Measurements from ENCODE around the gene SF3A2. TPM values are rescaled to one million over a fixed set of nuclear protein-coding genes. Genes with fewer than 3 reads are reported as not detected.

Gene SF3A2
- total and polyA plus RNA-seq, 2 experiments from 2014 or later, result 21.2 to 75.3 TPM

DNA sequence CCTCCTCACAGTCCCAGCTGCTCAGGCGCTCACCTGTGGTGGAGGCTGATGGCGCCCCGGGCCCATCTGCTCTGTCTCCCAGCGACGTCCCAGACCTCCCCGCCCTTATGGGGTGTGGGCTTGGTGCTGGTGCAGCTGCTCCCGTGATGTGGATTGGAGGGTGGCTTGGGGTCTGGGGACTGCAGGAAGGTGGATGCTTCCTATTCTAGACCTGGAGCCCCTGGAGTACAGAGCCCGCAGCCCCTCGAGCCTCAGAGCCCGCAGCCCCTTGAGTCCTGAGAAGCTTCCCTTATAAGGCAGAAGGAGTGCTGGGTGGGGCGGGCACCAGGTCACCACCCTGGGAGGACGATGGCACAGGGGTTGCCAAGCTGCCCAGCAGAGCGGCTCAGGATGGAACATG lies 41.3 kb upstream of the SF3A2 start:
- WGBS (ENCODE audit: low lambda C conversion rate, missing lambda C conversion rate), result 94% methylated on average over 12 of the region's 13 CpGs
- H3K79me2 ChIP-seq, result peaks cover 26% of the 10 kb centered on the region
- H3K4me1 ChIP-seq (ENCODE audit: insufficient read depth), result no peaks in the 10 kb centered on the region
- DNase-seq (ENCODE audit: low spot score), result no peak
- H2AFZ ChIP-seq, result no peak overlapping the region
- no peaks in the 10 kb centered on the region for H3K27me3 ChIP-seq
- TF ChIP-seq EZH2 (IDR thresholded peaks at IDR 0.05; ENCODE audit: borderline replicate concordance) (no peak), EZH2phosphoT487 (IDR thresholded peaks at IDR 0.05; ENCODE audit: low read depth, severe bottlenecking, unreplicated experiment) (no peak)
- TF ChIP-seq, protein P1, sequence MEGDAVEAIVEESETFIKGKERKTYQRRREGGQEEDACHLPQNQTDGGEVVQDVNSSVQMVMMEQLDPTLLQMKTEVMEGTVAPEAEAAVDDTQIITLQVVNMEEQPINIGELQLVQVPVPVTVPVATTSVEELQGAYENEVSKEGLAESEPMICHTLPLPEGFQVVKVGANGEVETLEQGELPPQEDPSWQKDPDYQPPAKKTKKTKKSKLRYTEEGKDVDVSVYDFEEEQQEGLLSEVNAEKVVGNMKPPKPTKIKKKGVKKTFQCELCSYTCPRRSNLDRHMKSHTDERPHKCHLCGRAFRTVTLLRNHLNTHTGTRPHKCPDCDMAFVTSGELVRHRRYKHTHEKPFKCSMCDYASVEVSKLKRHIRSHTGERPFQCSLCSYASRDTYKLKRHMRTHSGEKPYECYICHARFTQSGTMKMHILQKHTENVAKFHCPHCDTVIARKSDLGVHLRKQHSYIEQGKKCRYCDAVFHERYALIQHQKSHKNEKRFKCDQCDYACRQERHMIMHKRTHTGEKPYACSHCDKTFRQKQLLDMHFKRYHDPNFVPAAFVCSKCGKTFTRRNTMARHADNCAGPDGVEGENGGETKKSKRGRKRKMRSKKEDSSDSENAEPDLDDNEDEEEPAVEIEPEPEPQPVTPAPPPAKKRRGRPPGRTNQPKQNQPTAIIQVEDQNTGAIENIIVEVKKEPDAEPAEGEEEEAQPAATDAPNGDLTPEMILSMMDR (IDR thresholded peaks at IDR 0.05; ENCODE audit: poor library complexity), result no peak
- no peak overlapping the region for H3K4me3 ChIP-seq
- no peaks in the 10 kb centered on the region for H3K9me3 ChIP-seq (ENCODE audit: low read depth)
- H3K36me3 ChIP-seq (replicated peaks; ENCODE audit: insufficient read depth, low read depth), result no peaks in the 10 kb centered on the region
- H3K27ac ChIP-seq, result no peak overlapping the region
- H3K4me2 ChIP-seq, result no peak overlapping the region
- no peaks in the 10 kb centered on the region for H3K9me2 ChIP-seq (replicated peaks; ENCODE audit: insufficient read depth)
- H4K20me1 ChIP-seq (ENCODE audit: insufficient read depth, poor library complexity, severe bottlenecking), result peaks cover 9% of the 10 kb centered on the region

DNA sequence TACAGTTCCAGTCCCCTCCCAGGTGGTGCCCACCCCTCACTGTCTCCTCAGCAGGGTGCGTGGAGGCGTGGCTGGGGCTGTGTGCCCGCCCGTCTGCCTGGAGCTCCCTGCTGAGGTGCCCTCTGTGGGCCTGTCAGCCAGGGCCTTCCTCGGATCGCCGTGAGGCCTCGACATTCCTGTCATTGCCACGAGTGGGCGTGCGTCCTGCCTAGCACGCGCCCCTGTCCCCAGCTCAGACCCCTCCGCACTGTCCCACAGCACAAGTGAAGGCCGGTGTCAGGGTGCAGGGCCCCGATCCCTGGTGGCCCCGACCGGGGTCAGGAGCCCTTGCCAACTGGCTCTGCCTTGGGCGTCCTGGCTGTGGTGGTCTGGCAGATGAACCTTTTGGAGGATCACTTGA lies 40.7 kb upstream of the SF3A2 start:
- H3K27me3 ChIP-seq, result no peaks in the 10 kb centered on the region
- H3K9me3 ChIP-seq (ENCODE audit: low read depth), result no peaks in the 10 kb centered on the region
- H3K9me2 ChIP-seq (replicated peaks; ENCODE audit: insufficient read depth), result no peaks in the 10 kb centered on the region
- H3K27ac ChIP-seq, result no peak overlapping the region
- H2AFZ ChIP-seq, result no peak overlapping the region
- WGBS (ENCODE audit: low lambda C conversion rate, missing lambda C conversion rate), result 94% methylated on average over 19 of the region's 19 CpGs
- no peak overlapping the region for H3K4me3 ChIP-seq
- H3K4me2 ChIP-seq, result no peak overlapping the region
- H3K36me3 ChIP-seq (replicated peaks; ENCODE audit: insufficient read depth, low read depth), result no peaks in the 10 kb centered on the region
- H3K79me2 ChIP-seq, result peaks cover 26% of the 10 kb centered on the region
- TF ChIP-seq EZH2phosphoT487 (IDR thresholded peaks at IDR 0.05; ENCODE audit: low read depth, severe bottlenecking, unreplicated experiment) (no peak), EZH2 (IDR thresholded peaks at IDR 0.05; ENCODE audit: borderline replicate concordance) (no peak)
- TF ChIP-seq, protein P1 (IDR thresholded peaks at IDR 0.05; ENCODE audit: poor library complexity), result no peak
- peaks cover 9% of the 10 kb centered on the region for H4K20me1 ChIP-seq (ENCODE audit: insufficient read depth, poor library complexity, severe bottlenecking)
- no peaks in the 10 kb centered on the region for H3K4me1 ChIP-seq (ENCODE audit: insufficient read depth)
- DNase-seq (ENCODE audit: low spot score), result no peak

DNA sequence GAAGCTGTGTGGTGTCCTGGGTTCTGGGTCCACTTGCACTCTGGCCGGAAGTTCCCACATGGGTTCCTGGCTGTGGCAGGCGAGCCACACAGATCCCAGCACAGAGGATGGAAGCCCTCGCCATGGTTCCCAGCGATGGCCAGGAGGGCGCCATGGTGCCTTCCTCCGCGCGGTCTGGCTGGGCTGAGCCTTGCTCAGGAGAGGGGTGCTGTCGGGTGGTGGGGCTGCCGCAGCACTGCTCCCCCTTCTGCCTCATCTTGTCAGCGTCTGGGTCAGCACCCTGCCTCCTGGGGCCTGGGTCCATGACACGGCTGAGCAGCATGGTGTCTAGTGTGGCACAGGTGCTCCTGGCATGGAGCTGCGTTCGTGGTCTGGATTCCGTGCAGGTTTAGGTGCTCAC lies 39.4 kb upstream of the SF3A2 start:
- no peaks in the 10 kb centered on the region for H3K36me3 ChIP-seq (replicated peaks; ENCODE audit: insufficient read depth, low read depth)
- H2AFZ ChIP-seq, result no peak overlapping the region
- H4K20me1 ChIP-seq (ENCODE audit: insufficient read depth, poor library complexity, severe bottlenecking), result peaks cover 9% of the 10 kb centered on the region
- DNase-seq (ENCODE audit: low spot score), result no peak
- no peaks in the 10 kb centered on the region for H3K9me3 ChIP-seq (ENCODE audit: low read depth)
- 97% methylated on average over 15 of the region's 15 CpGs for WGBS (ENCODE audit: low lambda C conversion rate, missing lambda C conversion rate)
- no peaks in the 10 kb centered on the region for H3K27me3 ChIP-seq
- no peaks in the 10 kb centered on the region for H3K4me1 ChIP-seq (ENCODE audit: insufficient read depth)
- no peak overlapping the region for H3K4me3 ChIP-seq
- H3K27ac ChIP-seq, result no peak overlapping the region
- no peak overlapping the region for H3K4me2 ChIP-seq
- TF ChIP-seq EZH2phosphoT487 (IDR thresholded peaks at IDR 0.05; ENCODE audit: low read depth, severe bottlenecking, unreplicated experiment) (no peak), EZH2 (IDR thresholded peaks at IDR 0.05; ENCODE audit: borderline replicate concordance) (no peak)
- TF ChIP-seq, protein P1 (IDR thresholded peaks at IDR 0.05; ENCODE audit: poor library complexity), result no peak
- H3K79me2 ChIP-seq, result peaks cover 26% of the 10 kb centered on the region
- no peaks in the 10 kb centered on the region for H3K9me2 ChIP-seq (replicated peaks; ENCODE audit: insufficient read depth)

DNA sequence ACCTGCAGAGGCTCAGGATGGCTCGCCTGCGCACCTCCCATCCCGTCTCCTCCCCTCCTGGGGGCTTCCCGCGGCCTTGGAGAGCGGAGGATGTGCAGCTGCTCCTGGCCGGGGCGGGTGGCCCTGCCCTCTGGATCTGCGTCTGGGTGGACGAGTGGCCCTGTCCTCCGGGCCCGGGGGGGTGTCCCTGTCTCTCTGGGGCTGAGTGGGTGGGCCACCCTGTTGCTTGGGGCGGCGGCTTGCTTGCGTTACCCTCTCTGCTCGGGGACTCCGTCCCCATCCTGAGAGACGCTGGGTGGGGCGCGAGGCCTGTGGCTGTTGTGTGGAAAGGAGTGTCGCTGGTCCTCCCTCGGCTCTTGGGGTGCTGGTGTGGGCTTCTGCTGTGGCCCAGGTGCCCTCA lies 38.3 kb upstream of the SF3A2 start:
- no peak overlapping the region for H3K27ac ChIP-seq
- no peaks in the 10 kb centered on the region for H3K9me3 ChIP-seq (ENCODE audit: low read depth)
- H2AFZ ChIP-seq, result no peak overlapping the region
- DNase-seq (ENCODE audit: low spot score), result no peak
- no peak overlapping the region for H3K4me3 ChIP-seq
- H3K4me1 ChIP-seq (ENCODE audit: insufficient read depth), result no peaks in the 10 kb centered on the region
- no peak overlapping the region for H3K4me2 ChIP-seq
- peaks cover 26% of the 10 kb centered on the region for H3K79me2 ChIP-seq
- no peaks in the 10 kb centered on the region for H3K27me3 ChIP-seq
- no peaks in the 10 kb centered on the region for H3K36me3 ChIP-seq (replicated peaks; ENCODE audit: insufficient read depth, low read depth)
- H4K20me1 ChIP-seq (ENCODE audit: insufficient read depth, poor library complexity, severe bottlenecking), result peaks cover 9% of the 10 kb centered on the region
- H3K9me2 ChIP-seq (replicated peaks; ENCODE audit: insufficient read depth), result no peaks in the 10 kb centered on the region
- TF ChIP-seq EZH2phosphoT487 (IDR thresholded peaks at IDR 0.05; ENCODE audit: low read depth, severe bottlenecking, unreplicated experiment), result no peak
- TF ChIP-seq, protein P1 (IDR thresholded peaks at IDR 0.05; ENCODE audit: poor library complexity), result no peak
- TF ChIP-seq EZH2 (IDR thresholded peaks at IDR 0.05; ENCODE audit: borderline replicate concordance), result no peak
- 94% methylated on average over 9 of the region's 22 CpGs for WGBS (ENCODE audit: low lambda C conversion rate, missing lambda C conversion rate)

Data from hepatocyte (in vitro differentiated cells).